ACC112 (cell line): ENCODE results near the gene NOL9.

Source experiments
- H2AFZ ChIP-seq: fragments of 200-600 bp; sonication (generic); one replicate; pipeline ENCODE4 v1.6.0; 2017; ENCODE audit warnings: antibody characterized with exemption, low read length; ENCODE audit not compliant: unreplicated experiment
- H3K27ac ChIP-seq: fragments of 200-600 bp; sonication (generic); 2 replicates; pipeline ENCODE4 v1.5.1; 2014; ENCODE audit warnings: low read depth, mild to moderate bottlenecking, antibody characterized with exemption, low read length, moderate library complexity
- H3K27me3 ChIP-seq: fragments of 200-600 bp; sonication (generic); 2 replicates; pipeline ENCODE4 v1.6.1; 2014; ENCODE audit warnings: mild to moderate bottlenecking, antibody characterized with exemption, low read length, moderate library complexity, mixed read lengths; ENCODE audit not compliant: insufficient read depth
- H3K36me3 ChIP-seq: fragments of 200-600 bp; sonication (generic); 2 replicates; pipeline ENCODE4 v1.6.1; 2016; ENCODE audit warnings: mild to moderate bottlenecking, antibody characterized with exemption, low read length, moderate library complexity, mixed read lengths; ENCODE audit not compliant: insufficient read depth
- H3K4me1 ChIP-seq: fragments of 200-600 bp; sonication (generic); one replicate; pipeline ENCODE4 v1.6.1; 2016; ENCODE audit warnings: low read length, mixed read lengths; ENCODE audit not compliant: insufficient read depth, unreplicated experiment, control insufficient read depth
- H3K4me3 ChIP-seq: fragments of 200-600 bp; sonication (generic); 2 replicates; pipeline ENCODE4 v1.5.1; 2014; ENCODE audit warnings: mild to moderate bottlenecking, low read depth, low read length
- H3K79me2 ChIP-seq: fragments of 200-600 bp; sonication (generic); one replicate; pipeline ENCODE4 v1.6.0; 2016; ENCODE audit warnings: low read length; ENCODE audit not compliant: control insufficient read depth, unreplicated experiment, insufficient read depth

The NOL9 gene

GRCh38 chr1:6580593-6581409 is 26.5 kb upstream of the NOL9 start:
- Histone ChIP-seq H3K27ac (no peak overlapping the region; the same call in 1 of the 2 replicates), H3K4me1 (peaks cover 33% of the 10 kb centered on the region), H3K36me3 (no peaks in the 10 kb centered on the region), H2AFZ (peak overlapping the region; percentile 61), H3K4me3 (peak overlapping the region; percentile 94), H3K79me2 (peaks cover 10% of the 10 kb centered on the region), H3K27me3 (no peaks in the 10 kb centered on the region)

- Histone ChIP-seq H3K4me3 (peak overlapping the region; percentile 94), H2AFZ (peak overlapping the region; percentile 61), H3K27ac (peak overlapping the region; percentile 50; the same call in 1 of the 2 replicates), H3K79me2 (peaks cover 10% of the 10 kb centered on the region), H3K4me1 (peaks cover 33% of the 10 kb centered on the region), H3K36me3 (no peaks in the 10 kb centered on the region), H3K27me3 (no peaks in the 10 kb centered on the region)
These were observed 25.8 kb upstream of the NOL9 start for GRCh38 chr1:6580119-6580592.

- peaks cover 33% of the 10 kb centered on the region for H3K4me1 ChIP-seq
- H3K79me2 ChIP-seq, result peaks cover 10% of the 10 kb centered on the region
- H3K4me3 ChIP-seq, result peak within 1 kb of the TSS; percentile 94
- no peaks in the 10 kb centered on the region for H3K36me3 ChIP-seq
- H3K27me3 ChIP-seq, result no peaks in the 10 kb centered on the region
- H3K27ac ChIP-seq, result peak within 1 kb of the TSS; percentile 50
- H2AFZ ChIP-seq, result peak within 1 kb of the TSS; percentile 88
These were observed 25.2 kb upstream of the NOL9 start, which contains the start of gene ZBTB48 for GRCh38 chr1:6579374-6580118. Gene ZBTB48, plus strand, starts transcription at chr1:6579994. Its CDS starts 616 bp downstream, at chr1:6580610.

- peak overlapping the region; percentile 88 for H2AFZ ChIP-seq
- H3K4me3 ChIP-seq, result peak overlapping the region; percentile 94
- peaks cover 33% of the 10 kb centered on the region for H3K4me1 ChIP-seq
- no peaks in the 10 kb centered on the region for H3K27me3 ChIP-seq
- peaks cover 10% of the 10 kb centered on the region for H3K79me2 ChIP-seq
- H3K36me3 ChIP-seq, result no peaks in the 10 kb centered on the region
- peak overlapping the region; percentile 47; the same call in 1 of the 2 replicates for H3K27ac ChIP-seq
These were observed 24.5 kb upstream of the NOL9 start for GRCh38 chr1:6578624-6579373.

- H3K27ac ChIP-seq, result no peak overlapping the region
- peaks cover 10% of the 10 kb centered on the region for H3K79me2 ChIP-seq
- H2AFZ ChIP-seq, result no peak overlapping the region
- no peaks in the 10 kb centered on the region for H3K27me3 ChIP-seq
- H3K36me3 ChIP-seq, result no peaks in the 10 kb centered on the region
- peaks cover 33% of the 10 kb centered on the region for H3K4me1 ChIP-seq
- no peak overlapping the region for H3K4me3 ChIP-seq
These were observed 23.7 kb upstream of the NOL9 start for GRCh38 chr1:6577831-6578525.

- H3K4me3 ChIP-seq, result no peak overlapping the region
- H3K4me1 ChIP-seq, result peaks cover 19% of the 10 kb centered on the region
- H3K79me2 ChIP-seq, result no peaks in the 10 kb centered on the region
- no peak overlapping the region for H3K27ac ChIP-seq
- H3K36me3 ChIP-seq, result no peaks in the 10 kb centered on the region
- no peak overlapping the region for H2AFZ ChIP-seq
- H3K27me3 ChIP-seq, result no peaks in the 10 kb centered on the region
These were observed 20.5 kb upstream of the NOL9 start for GRCh38 chr1:6574818-6575217.

- H3K27me3 ChIP-seq, result no peaks in the 10 kb centered on the region
- H3K4me3 ChIP-seq, result no peak overlapping the region
- H3K27ac ChIP-seq, result no peak overlapping the region
- H3K4me1 ChIP-seq, result peaks cover 14% of the 10 kb centered on the region
- no peaks in the 10 kb centered on the region for H3K36me3 ChIP-seq
- H3K79me2 ChIP-seq, result no peaks in the 10 kb centered on the region
- H2AFZ ChIP-seq, result no peak overlapping the region
These were observed 19.8 kb upstream of the NOL9 start for GRCh38 chr1:6574025-6574620.

GRCh38 chr1:6572653-6573383 is 18.5 kb upstream of the NOL9 start:
- peaks cover 2% of the 10 kb centered on the region for H3K4me1 ChIP-seq
- no peak overlapping the region for H3K4me3 ChIP-seq
- no peaks in the 10 kb centered on the region for H3K79me2 ChIP-seq
- H2AFZ ChIP-seq, result no peak overlapping the region
- no peak overlapping the region for H3K27ac ChIP-seq
- no peaks in the 10 kb centered on the region for H3K27me3 ChIP-seq
- H3K36me3 ChIP-seq, result no peaks in the 10 kb centered on the region

GRCh38 chr1:6570987-6571386 is 16.7 kb upstream of the NOL9 start:
- Histone ChIP-seq H3K4me3 (no peak overlapping the region), H3K79me2 (no peaks in the 10 kb centered on the region), H2AFZ (no peak overlapping the region), H3K4me1 (no peaks in the 10 kb centered on the region), H3K27me3 (peaks cover 3% of the 10 kb centered on the region; the same call in 1 of the 2 replicates), H3K27ac (no peak overlapping the region), H3K36me3 (no peaks in the 10 kb centered on the region)
